HG02870 (cell line): ENCODE results near the gene TGFB2.

Experiments
- ATAC-seq: cut with Tn5 transposase; IDR thresholded peaks from one replicate; pipeline ENCODE4 v1.9.1; 2021; ENCODE audit warnings: mild to moderate bottlenecking, moderate library complexity; ENCODE audit not compliant: unreplicated experiment

Gene TGFB2

GRCh38 chr1:218459878-218460711 lies 115.0 kb downstream of the TGFB2 start:
- ATAC-seq, result peak; percentile 55

- no peak for ATAC-seq
Measured at GRCh38 chr1:218461351-218461750, 116.2 kb downstream of the TGFB2 start.

GRCh38 chr1:218462116-218462515 lies 117.0 kb downstream of the TGFB2 start:
- ATAC-seq, result no peak

GRCh38 chr1:218462587-218462986 lies 117.5 kb downstream of the TGFB2 start:
- ATAC-seq, result no peak

- ATAC-seq, result no peak
Measured at GRCh38 chr1:218463194-218464156, 118.3 kb downstream of the TGFB2 start.

- no peak for ATAC-seq
Measured at GRCh38 chr1:218464871-218465270, 119.7 kb downstream of the TGFB2 start.

GRCh38 chr1:218466341-218467010 lies 121.3 kb downstream of the TGFB2 start:
- no peak for ATAC-seq

GRCh38 chr1:218467101-218468072 lies 122.3 kb downstream of the TGFB2 start:
- ATAC-seq, result no peak

GRCh38 chr1:218468711-218469110 lies 123.6 kb downstream of the TGFB2 start:
- ATAC-seq, result no peak

- ATAC-seq, result no peak
Measured at GRCh38 chr1:218472885-218473284, 127.7 kb downstream of the TGFB2 start.

- ATAC-seq, result no peak
Measured at GRCh38 chr1:218473522-218473921, 128.4 kb downstream of the TGFB2 start.

- no peak for ATAC-seq
Measured at GRCh38 chr1:218474128-218474527, 129.0 kb downstream of the TGFB2 start.

- no peak for ATAC-seq
Measured at GRCh38 chr1:218475275-218475674, 130.1 kb downstream of the TGFB2 start.

- no peak for ATAC-seq
Measured at GRCh38 chr1:218475699-218476098, 130.6 kb downstream of the TGFB2 start.

GRCh38 chr1:218476385-218476784 lies 131.2 kb downstream of the TGFB2 start:
- no peak for ATAC-seq

GRCh38 chr1:218478336-218478735 lies 133.2 kb downstream of the TGFB2 start:
- no peak for ATAC-seq

- no peak for ATAC-seq
Measured at GRCh38 chr1:218479436-218480115, 134.4 kb downstream of the TGFB2 start.

- no peak for ATAC-seq
Measured at GRCh38 chr1:218480137-218480536, 135.0 kb downstream of the TGFB2 start.

- ATAC-seq, result no peak
Measured at GRCh38 chr1:218480588-218481099, 135.5 kb downstream of the TGFB2 start.
